GM18508 (cell line): Measurements from ENCODE around the gene SLC25A15.
"Not testable (repeated sequence)": the region's sequence is repeated elsewhere in the genome, so short reads cannot be mapped to it uniquely, and the experiment has no call there.

Experiments used
- ATAC-seq: cut with Tn5 transposase; IDR thresholded peaks from one replicate; pipeline ENCODE4 v1.9.1; 2021; ENCODE audit warnings: moderate number of reproducible peaks; ENCODE audit not compliant: insufficient read depth, unreplicated experiment

SLC25A15 gene

DNA sequence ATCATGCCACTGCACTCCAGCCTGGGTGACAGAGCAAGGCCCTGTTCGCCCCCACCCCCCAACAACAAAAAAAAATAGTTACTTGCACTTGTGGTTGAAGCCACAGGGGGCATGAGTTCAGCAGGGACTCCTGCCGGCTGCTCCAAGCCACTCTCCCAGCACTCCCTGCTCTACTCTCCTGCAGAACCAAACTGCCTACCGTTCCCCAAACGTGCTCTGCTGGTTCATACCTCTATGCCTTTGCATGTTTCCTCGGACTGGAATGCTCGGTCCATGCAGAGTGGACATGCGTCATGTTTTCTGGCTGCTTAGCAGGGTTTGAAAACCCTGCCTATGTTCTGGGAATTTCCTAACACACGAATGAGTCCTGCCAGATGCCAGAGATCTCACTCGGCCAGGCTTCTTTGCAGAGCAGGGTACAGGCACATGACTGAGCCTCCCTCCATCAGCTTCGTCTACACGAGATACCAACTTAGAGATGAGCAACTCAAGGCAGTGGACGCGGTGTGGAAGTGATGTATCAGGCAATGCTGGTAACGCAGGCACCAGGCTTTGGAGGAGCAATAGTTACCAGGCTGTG, 8.5 kb upstream of the SLC25A15 start:
- no peak for ATAC-seq

DNA sequence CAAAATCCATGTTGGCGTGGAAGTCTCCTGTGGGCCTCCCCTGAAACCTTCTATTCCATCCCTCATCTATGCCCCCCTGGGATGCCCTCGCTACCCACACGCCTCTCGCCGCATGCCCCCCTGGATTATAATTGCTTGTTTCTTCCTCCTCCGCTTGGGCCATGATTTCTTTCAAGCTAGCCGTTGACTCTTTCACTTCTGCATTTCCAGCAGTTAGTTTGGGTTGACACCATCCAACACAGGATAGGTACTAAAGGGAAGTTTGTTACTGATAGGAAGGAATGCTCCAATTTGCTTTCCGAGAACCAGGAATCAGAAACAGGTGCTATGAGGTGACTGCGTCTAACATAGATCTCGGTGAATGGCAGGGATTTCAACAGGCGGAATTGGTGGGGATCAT, 7.7 kb upstream of the SLC25A15 start:
- no peak for ATAC-seq

DNA sequence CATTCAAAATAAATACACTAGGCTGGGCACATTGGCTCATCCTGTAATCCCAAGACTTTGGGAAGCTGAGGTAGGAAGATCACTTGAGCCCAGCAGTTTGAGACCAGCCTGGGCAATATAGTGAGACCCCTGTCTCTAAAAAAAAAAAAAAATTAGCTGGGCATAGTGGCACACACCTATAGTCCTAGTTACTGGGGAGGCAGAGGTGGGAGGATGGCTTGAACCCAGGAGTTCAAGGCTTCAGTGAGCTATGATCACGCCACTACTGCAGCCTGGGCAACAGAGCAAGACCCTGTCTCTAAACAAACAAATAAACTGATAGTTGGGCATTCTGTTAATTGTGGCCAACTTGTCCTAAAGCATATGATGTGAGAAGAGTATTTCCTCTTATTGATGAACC, 6.4 kb upstream of the SLC25A15 start:
- not testable (repeated sequence) for ATAC-seq

DNA sequence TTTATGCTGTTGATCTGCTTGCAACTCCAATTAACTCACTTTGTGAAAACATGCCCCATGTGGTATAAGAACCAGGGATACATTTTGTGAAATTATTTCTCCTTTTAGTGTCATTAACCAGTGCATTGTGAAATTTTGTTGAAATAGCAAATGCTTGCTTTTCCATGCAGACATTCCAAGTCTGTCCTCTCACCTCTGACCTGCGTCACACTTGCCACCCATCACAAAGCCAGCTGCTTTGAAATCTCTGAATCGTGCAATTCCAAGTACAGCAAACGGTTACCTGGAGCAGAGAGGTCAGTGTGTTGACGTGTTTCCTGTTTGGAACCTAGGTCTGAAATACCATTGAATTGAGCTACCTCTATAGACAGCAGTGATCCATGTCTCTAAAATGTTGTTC, 4.9 kb upstream of the SLC25A15 start:
- no peak for ATAC-seq

DNA sequence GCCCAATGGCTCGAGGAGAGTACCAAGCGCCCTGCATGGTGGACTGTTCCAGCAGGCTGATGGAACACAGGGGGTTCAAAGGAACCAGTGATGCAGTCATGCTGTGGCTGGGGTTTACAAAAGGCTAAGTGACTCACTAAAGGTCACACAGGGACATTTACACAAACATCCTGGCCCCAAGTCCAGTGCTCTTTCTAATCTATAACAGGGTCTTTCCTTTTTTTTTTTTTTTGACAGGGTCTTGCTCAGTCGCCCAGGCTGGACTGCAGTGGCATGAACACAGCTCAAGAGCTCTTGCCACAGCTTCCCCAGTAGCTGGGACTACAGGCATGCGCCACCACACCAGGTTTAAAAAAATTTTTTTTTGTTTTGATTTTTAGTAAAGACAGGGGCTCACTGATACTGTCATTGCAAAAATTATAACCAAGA, 2.8 kb upstream of the SLC25A15 start:
- no peak for ATAC-seq

DNA sequence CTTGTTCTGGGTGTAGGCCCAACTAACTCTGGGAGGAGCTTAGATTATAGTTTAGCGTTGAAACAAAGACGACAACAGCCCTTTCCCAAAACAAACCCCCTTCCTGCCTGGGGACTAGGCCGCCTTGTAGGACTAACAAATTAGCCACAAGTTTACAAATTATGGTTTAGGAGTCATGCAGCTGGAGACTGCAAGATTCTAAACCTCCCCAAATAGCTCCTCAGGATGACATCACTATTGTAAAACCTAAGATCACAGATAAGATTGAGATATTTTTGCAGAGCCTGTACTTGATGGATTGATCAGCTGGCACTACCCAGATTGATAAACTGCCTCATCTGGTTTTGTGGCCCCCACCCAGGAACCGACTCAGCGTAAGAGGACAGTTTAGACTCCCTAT, 2.3 kb upstream of the SLC25A15 start:
- no peak for ATAC-seq

DNA sequence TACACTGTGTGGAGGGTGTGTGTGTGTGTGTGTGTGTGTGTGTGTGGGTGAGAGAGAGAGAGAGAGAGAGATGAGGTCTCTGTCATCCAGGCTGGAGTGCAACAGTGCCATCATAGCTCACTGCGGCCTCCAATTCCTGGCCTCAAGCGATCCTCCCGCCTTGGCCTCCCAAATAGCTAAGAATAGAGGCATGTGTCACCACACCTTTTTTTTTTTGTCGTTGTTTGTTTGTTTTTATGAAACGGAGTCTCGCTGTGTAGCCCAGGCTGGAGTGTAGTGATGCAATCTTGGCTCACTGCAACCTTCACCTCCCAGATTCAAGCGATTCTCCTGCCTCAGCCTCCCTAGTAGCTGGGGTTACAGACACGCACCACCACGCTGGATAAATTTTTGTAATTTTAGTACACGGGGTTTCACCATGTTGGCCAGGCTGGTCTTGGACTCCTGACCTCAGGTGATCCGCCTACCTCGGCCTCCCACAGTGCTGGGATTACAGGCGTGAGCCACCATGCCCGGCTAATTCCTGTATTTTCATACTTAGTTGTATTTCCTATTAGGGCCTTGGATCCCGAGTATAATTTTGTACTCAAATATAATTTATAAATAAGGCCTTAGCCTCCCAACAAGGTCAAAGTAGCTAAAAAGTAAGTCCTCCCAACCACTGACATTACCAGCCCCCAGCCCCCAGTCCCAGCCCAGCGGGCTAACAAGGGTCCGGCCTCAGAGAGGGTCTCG, 704 bp upstream of the SLC25A15 start:
- not testable (repeated sequence) for ATAC-seq

DNA sequence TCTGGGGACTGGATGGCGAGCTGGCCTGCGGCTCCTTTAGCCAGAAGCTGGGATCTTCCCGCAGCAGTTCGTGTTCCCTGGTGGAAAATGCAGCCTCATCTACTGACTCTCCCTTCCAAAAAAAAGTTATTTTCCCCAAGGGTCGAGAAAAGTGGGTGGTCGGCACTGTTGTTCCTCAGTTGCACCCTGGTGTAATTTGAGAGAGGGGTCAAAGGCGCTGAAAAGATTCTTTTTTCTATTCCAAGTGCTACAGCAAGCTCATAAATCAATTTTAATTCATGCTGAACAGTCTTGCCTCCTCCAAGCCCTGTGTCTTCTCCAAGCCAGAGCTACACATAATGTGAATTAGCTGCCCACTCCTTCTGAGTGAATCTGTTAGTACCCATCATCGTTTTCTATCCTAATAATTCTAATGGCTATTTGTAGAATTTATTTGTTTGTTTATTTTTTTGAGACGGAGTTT, 774 bp downstream of the SLC25A15 start:
- no peak for ATAC-seq

DNA sequence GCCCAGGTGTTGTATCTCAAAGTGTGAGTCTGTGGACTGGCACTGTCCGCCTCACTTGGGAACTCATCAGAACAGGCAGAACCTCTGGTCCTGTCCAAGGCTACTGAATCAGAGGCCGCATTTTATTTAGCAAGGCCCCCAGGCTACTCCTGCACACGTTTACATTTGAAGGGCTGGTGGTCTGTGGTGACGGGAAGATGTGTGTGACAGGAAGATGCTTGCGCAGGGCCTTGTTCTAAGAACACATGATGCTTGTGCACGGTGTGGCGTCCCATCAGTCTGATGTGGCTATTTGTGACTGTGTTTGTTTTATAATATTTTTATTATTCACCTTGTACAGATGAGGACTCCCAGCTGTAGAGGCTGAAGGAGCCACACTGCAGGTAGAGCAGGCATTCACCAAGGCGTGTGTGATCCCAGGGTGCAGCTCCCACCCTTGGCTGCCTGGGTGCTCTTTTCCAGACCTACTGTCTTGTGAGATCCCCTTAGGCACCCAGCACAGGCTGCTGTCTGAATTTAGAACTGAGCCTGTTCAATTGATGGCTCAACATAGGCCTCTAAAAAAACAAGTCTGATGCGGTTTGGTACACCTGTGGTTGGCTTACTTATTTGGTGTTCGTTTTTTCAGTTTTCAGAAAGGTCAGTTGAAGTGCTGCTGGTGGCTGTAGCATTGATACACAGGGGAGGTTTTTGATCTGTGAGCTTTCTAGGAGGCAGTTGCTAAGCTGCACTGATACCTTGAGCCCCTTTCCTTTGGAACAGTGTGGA, 3.1 kb downstream of the SLC25A15 start:
- no peak for ATAC-seq

DNA sequence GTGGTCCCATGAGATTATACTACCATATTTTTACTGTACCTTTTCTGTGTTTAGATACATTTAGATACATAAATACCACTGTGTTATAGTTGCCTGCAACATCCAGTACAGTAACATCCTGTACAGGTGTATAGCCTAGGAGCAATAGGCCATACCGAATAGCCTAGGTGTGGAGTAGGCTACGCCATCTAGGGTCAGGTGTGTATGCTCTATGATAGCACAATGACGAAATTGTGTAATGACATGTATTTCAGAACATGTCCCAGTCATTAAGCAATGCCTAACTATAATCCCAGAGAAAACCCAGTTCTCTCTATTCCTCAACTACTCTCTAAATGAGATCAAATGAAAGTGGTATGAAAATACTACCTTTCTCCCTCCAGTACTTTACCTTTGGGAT, 3.9 kb downstream of the SLC25A15 start:
- no peak for ATAC-seq

DNA sequence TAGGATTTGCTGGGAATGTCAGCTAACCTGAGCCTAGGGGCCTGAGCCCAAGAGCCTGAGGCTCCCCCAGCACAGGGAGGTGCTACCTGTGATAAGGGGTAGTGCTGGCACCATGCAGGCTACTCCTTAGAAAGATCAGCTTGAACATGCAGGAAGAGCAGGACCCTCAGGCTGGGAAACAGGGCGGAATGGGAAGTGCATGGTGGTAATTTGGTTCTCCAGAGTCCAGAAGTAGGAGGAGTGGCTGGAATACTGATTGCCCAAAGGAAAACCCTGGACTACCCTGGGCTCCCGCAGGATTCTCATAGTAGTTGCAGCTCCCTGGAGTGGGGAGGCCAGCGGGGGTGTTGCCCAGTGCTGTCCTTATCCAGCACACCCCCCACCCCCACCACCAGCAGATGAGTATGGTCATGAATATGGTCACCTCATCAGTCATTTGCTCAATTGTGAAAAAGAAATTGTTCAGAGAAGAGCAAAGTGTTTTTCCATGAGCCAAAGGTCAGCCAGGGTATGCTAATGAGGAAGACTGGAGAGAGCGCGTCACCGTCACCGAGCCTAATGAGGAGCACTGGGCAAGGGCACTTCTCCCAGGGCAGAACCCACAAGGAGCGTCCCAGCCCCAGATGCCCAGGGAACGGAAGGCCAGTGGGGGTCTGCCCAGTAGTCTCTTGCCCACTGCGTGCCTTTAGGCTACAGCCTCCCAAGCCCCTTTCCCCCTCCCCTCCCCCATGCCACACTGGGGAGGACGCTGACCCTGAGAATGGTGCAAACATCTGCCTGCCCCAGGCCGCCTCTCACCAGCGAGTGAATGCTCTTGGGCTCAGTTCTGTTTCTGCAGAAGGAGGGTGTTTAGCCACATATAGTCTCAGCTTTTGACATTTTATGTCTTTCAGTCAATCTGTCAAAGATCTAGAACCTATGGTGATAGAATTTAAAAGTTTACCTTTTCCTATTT, 5.3 kb downstream of the SLC25A15 start:
- no peak for ATAC-seq

DNA sequence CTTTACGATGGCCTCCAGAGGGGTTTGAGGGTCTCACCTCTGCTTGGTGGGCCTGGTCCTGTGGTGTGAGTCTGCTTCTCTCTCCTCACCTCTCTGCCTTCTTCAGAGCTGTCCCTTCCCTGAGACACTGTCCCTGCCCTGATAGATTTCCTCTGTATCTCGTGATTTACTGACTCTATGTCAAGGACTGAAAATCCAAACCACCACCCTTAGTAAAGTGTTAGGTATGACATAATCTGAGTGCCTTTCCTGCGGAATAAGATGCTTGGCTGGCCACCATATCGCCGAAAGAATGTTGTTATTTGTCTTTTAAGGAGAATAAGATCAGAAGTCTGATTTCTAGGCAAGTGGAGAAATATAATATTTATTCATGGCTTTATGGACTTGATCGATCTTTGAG, 7.2 kb downstream of the SLC25A15 start:
- no peak for ATAC-seq

DNA sequence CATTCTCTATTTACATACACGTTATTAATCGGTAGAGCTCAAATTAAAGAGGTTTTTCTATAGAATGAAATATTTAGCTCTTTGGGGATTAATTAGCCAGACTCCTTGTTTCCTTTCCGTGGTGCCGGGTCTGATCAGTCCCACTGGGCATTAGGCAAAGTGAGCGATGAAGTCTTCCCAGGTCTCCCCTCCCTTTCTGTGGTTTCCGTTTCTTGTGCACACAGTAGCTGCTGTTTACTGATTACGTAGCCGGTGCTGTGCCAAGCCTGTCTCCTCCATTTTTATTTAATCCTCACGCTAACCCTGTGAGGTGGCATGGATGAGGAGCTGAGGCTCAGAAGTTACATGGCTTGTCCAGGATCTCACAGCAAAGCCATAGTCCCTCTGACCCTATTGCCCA, 9.0 kb downstream of the SLC25A15 start:
- peak; percentile 59 for ATAC-seq

DNA sequence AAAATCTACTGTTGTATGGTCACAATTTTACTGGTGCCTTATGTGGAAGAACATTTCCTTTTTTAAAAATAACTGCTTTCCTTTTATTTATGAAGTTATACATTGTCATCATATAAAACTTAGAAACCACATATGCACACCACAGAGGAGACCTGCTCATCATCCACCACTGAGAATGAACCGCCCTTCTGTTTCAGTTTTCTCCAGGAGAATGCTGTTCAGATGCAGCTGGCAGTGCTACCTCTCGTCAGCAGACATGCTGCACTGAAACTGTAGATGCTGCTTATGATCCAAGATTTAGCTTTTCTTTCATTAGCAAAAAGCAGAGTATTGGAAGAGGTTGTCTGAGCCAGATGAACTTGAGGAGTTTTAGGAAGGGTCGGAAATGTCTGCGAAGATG, 10.1 kb downstream of the SLC25A15 start:
- no peak for ATAC-seq

DNA sequence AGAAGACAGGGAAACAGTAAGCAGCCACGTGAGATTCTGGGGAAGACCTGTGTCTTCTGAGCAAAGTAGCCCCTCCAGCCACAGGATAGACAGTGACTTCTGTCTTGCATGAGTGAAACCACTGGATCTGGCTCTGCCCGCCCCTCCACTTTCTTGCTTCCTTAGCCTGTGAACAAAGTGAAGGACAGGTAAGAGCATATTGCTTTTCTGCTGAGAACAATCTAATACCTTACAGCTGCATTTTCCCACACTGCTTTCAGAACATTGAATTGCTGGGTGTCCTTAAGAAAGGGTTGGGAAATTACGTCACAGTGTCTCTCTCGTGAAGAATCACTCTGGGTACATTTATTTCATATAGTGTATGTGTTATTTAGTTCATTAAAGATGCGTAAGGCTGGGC, 11.1 kb downstream of the SLC25A15 start:
- ATAC-seq = no peak

DNA sequence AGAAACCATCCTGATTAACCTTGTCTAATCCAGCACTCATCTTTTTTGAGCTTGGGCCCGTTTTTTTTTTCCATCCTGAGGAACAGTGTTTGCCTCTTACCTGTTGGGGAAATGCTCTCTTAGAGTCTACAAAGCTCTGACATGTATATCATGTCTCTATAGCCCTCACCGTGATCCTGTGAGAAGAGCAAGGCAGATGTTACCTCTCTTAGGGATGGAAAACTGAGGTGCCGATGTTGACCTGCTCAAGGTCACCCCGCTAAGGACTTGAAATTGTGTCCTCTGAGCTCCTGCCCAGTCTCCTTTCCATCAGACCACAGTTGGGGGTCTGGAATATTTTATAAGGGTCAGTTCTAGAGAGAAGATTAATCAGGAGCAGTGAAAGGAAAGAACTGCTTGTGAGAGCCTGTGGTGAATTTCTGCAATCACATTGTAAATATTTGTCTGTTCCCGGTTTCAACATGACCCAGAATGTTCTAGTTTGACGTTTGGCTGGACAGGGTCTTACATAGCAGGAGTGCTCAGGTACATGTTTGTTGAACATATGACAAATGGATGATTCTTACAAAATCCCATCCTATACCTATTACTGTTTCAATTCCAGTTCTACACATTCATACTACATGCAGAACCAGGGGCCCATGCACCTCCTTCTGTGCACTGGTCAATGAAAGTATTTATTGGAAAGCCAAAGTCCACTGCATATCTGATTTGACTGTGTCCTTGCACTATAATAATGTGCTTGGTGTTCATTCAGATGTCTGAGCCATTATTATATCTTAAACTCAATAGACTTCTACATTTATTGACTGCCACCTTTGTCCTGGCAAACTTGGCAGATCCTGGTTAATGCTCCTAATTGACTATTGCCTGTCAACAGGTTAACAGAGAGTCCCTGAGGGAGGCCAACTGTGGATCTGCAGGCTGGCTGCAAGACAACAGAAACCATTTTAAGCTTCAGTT, 12.1 kb downstream of the SLC25A15 start:
- no peak for ATAC-seq

DNA sequence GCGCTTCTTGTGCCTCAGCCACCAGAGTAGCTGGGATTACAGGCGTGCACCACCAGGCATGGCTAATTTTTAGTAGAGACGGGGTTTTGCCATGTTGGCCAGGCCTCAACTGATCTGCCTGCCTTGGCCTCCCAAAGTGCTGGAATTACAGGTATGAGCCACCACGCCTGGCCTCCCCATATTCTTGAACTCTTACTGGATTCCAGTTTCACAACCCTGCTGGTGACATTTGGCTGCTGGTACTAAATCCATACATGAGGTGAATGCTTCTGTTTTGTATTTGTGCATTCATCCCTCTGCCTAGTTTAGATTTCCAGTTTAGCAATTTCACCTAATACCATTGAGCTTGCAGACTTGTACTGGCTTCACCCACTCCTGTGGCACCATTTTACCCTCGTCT, 13.9 kb downstream of the SLC25A15 start:
- ATAC-seq = no peak

DNA sequence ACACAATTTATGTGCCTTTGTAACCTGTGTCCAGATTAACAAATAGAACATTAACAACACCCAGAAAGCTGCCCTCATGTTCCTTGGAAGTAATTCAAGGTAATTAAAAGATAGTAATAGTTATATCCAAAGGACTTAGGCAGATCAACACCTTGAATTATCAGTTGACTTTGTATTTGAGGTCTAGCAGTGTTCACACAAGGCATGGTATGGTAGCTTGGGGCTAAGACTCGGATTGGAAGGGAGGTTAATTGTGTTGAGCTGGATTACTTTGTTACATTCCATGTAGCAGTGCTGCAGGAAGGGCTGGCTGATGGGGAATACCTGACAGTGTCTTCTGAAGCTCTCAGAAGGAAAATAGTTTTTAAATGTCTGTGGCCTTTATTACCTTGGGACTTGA, 16.8 kb downstream of the SLC25A15 start:
- ATAC-seq = no peak

DNA sequence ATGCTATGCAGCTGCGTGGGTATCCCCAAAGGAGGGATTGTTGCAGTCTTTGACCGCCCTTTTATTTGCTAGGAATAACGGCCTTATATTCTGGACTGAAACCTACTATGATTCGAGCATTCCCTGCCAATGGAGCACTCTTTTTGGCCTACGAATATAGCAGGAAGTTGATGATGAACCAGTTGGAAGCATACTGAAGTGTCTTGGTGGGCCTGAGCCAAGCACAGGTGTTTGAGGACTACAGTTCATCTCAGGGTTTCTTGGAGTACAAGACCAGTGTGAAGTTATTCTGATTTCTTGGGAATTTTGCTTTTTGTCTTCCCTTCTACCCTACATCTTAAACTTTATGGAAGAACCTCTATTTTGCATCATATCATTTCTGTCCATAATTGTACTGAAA, 20.1 kb downstream of the SLC25A15 start:
- ATAC-seq = no peak
